PFSK-1 (cell line): ENCODE results near the gene NR0B2.

Experiments
- REST ChIP-seq, 2 experiments: IDR thresholded peaks; 2 replicates each; pipeline versions ENCODE4 v1.6.1 to v1.8.0; 2011 to 2012; ENCODE audit warnings: low read depth in 2 of 2, low read length in 2 of 2, control low read depth in 1 of 2, inconsistent platforms in 1 of 2, mild to moderate bottlenecking in 1 of 2, moderate library complexity in 1 of 2; ENCODE audit not compliant: insufficient read depth in 1 of 2
- SIN3A ChIP-seq: IDR thresholded peaks from 2 replicates; pipeline ENCODE4 v1.6.1; 2012; ENCODE audit warnings: mild to moderate bottlenecking, low read length, moderate library complexity, borderline replicate concordance; ENCODE audit not compliant: insufficient read depth

- TF ChIP-seq REST (IDR thresholded peaks at IDR 0.05; ENCODE audit: insufficient read depth in 1 of 2, low read depth in 2 of 2, low read length in 2 of 2) (no peak), SIN3A (no peak)
These were observed 1.5 kb upstream of the NR0B2 start for GRCh38 chr1:26915204-26915842.
